OCI-LY7 (cell line): ENCODE measurements around the gene OBSL1. TPM values are rescaled to one million over a fixed set of nuclear protein-coding genes. Genes with fewer than 3 reads are reported as not detected.

Experiments
- BruUV-seq: library from RNA; stranded (reverse); fragments of 400-500 nt; replicated peaks from 2 replicates; lab custom pipeline; 2021; lab: Mats Ljungman, UMichigan
- CTCF ChIA-PET: fragments of 300-600 bp; sonication (Branson Sonifier 250); formaldehyde crosslinking; loops from one replicate; lab custom pipeline; 2022; ENCODE audit warnings: antibody characterized with exemption; ENCODE audit not compliant: unreplicated experiment; lab: Charles Lee
- POLR2A ChIA-PET: fragments of 300-600 bp; sonication (Branson Sonifier 250); formaldehyde crosslinking; loops from one replicate; lab custom pipeline; 2022; ENCODE audit warnings: antibody characterized with exemption; lab: Charles Lee
- DNase-seq: peaks from one replicate; pipeline ENCODE4 v3.0.0-alpha.2; 2015; ENCODE audit warnings: low spot score
- H2AFZ ChIP-seq: fragments of 200-600 bp; sonication (generic), shearing (Covaris generic); 2 replicates; pipeline ENCODE4 v1.6.1; 2014; ENCODE audit warnings: mild to moderate bottlenecking, antibody characterized with exemption, low read length, moderate library complexity
- H3K27ac ChIP-seq: fragments of 200-600 bp; sonication (generic); 2 replicates; pipeline ENCODE4 v1.5.1; 2014; ENCODE audit warnings: mixed run types, low read depth, mild to moderate bottlenecking, moderate library complexity, low read length, inconsistent platforms; ENCODE audit not compliant: poor library complexity, severe bottlenecking
- H3K36me3 ChIP-seq: fragments of 200-600 bp; sonication (generic); 2 replicates; pipeline ENCODE4 v1.6.1; 2014; ENCODE audit warnings: mild to moderate bottlenecking, antibody characterized with exemption, low read length, moderate library complexity, mixed read lengths; ENCODE audit not compliant: insufficient read depth
- H3K4me1 ChIP-seq: fragments of 200-600 bp; sonication (generic); 2 replicates; pipeline ENCODE4 v1.5.1; 2014; ENCODE audit warnings: mild to moderate bottlenecking, low read length; ENCODE audit not compliant: insufficient read depth, poor library complexity, severe bottlenecking
- H3K4me2 ChIP-seq: fragments of 200-600 bp; sonication (generic); 2 replicates; pipeline ENCODE4 v1.6.1; 2014; ENCODE audit warnings: mild to moderate bottlenecking, low read length
- H3K4me3 ChIP-seq: fragments of 200-600 bp; sonication (generic); 2 replicates; pipeline ENCODE4 v1.5.1; 2014; ENCODE audit warnings: mild to moderate bottlenecking, low read depth, low read length; ENCODE audit not compliant: poor library complexity, severe bottlenecking
- H3K79me2 ChIP-seq: fragments of 200-600 bp; sonication (generic); 2 replicates; pipeline ENCODE4 v1.6.1; 2016; ENCODE audit warnings: low read depth, mild to moderate bottlenecking, low read length, moderate library complexity, mixed read lengths; ENCODE audit not compliant: insufficient read depth
- H3K9me2 ChIP-seq: fragments of 200-600 bp; sonication (generic); 2 replicates; pipeline ENCODE4 v1.6.1; 2016; ENCODE audit warnings: mild to moderate bottlenecking, low read length, mixed read lengths; ENCODE audit not compliant: insufficient read depth
- H3K9me3 ChIP-seq: fragments of 200-600 bp; sonication (generic); 2 replicates; pipeline ENCODE4 v1.6.1; 2014; ENCODE audit warnings: mild to moderate bottlenecking, mixed run types, low read length, mixed read lengths
- H4K20me1 ChIP-seq: fragments of 200-600 bp; sonication (generic); 2 replicates; pipeline ENCODE4 v1.6.1; 2014; ENCODE audit warnings: mild to moderate bottlenecking, antibody characterized with exemption, low read length, moderate library complexity, mixed read lengths; ENCODE audit not compliant: insufficient read depth
- CTCF ChIP-seq: fragments of 200-600 bp; sonication (generic); conservative IDR thresholded peaks from 2 replicates; pipeline ENCODE4 v1.5.1; 2014; ENCODE audit warnings: mild to moderate bottlenecking, antibody characterized with exemption, low read length, moderate library complexity, mixed read lengths
- EZH2phosphoT487 ChIP-seq: fragments of 200-600 bp; sonication (generic); IDR thresholded peaks from 2 replicates; pipeline ENCODE4 v1.6.1; 2018; ENCODE audit warnings: low read depth, borderline replicate concordance, mild to moderate bottlenecking, mixed run types, antibody characterized with exemption, low read length, moderate library complexity, mixed read lengths
- intact Hi-C: fragments of 100-400 bp; cut with micrococcal nuclease; formaldehyde crosslinking; loops from one replicate; pipeline ENCODE4 v1.10.0; 2022; ENCODE audit not compliant: unreplicated experiment
- total RNA-seq, 2 experiments: library from RNA; depleted of rRNA in 1 of 2; stranded (reverse); fragments of >200 nt in 1 of 2; shearing (Covaris generic) in 1 of 2; gene quantifications; 2 replicates each; pipeline ENCODE4 v1.2.3, GENCODE V29; 2014 to 2022

OBSL1 gene
- total RNA-seq, 2 experiments from 2014 or later, result 0.25 TPM; not detected in 1

GRCh38 chr2:219542931-219543595, 28.3 kb downstream of the OBSL1 start:
- ChIA-PET CTCF (no interaction called here), POLR2A (interaction anchor here (0.6 to 3.3 kb wide), 3 partner anchors 54 to 666 kb away, joined by 3 to 14 read pairs (median 3); partner anchors contain the start of gene STK11IP)
- peak overlapping the region; percentile 76 for H3K27ac ChIP-seq
- peak overlapping the region; percentile 50 for H2AFZ ChIP-seq
- no peaks in the 10 kb centered on the region for H3K9me3 ChIP-seq
- H3K4me3 ChIP-seq, result peak overlapping the region; percentile 80
- H3K4me2 ChIP-seq, result peak overlapping the region; percentile 81
- H3K4me1 ChIP-seq, result no peaks in the 10 kb centered on the region
- TF ChIP-seq CTCF (0 out of 2 replicates have a peak, but pooled peaks have one; percentile 19), EZH2phosphoT487 (no peak)
- 0 out of 2 replicates have a peak, but pooled peaks cover 5% of the 10 kb centered on the region for H4K20me1 ChIP-seq
- no TSS peak for BruUV-seq
- intact Hi-C loops, result loop anchor here (1.0 to 5.0 kb wide), 4 partner anchors 48 to 366 kb away; partner anchors contain the start of genes CNPPD1, DNPEP, RETREG2 and STK11IP
- peaks cover 24% of the 10 kb centered on the region for H3K36me3 ChIP-seq
- DNase-seq, result no peak
- H3K79me2 ChIP-seq, result peaks cover 9% of the 10 kb centered on the region; the same call in 1 of the 2 replicates
- no peaks in the 10 kb centered on the region for H3K9me2 ChIP-seq

- Histone ChIP-seq H3K36me3 (peaks cover 24% of the 10 kb centered on the region), H3K9me3 (no peaks in the 10 kb centered on the region), H3K27ac (no peak overlapping the region), H4K20me1 (0 out of 2 replicates have a peak, but pooled peaks cover 5% of the 10 kb centered on the region), H3K4me2 (peak overlapping the region; percentile 81), H3K4me3 (peak overlapping the region; percentile 80), H3K79me2 (peaks cover 9% of the 10 kb centered on the region; the same call in 1 of the 2 replicates), H2AFZ (peak overlapping the region; percentile 27; the same call in 1 of the 2 replicates), H3K4me1 (no peaks in the 10 kb centered on the region), H3K9me2 (no peaks in the 10 kb centered on the region)
- peak; percentile 92 for DNase-seq
- TF ChIP-seq EZH2phosphoT487 (no peak), CTCF (peak; percentile 100)
- ChIA-PET CTCF (interaction anchor here (0.5 to 2.0 kb wide), 7 partner anchors 11 to 1690 kb away, joined by 3 to 6 read pairs (median 4); partner anchors contain the start of gene GMPPA), POLR2A (interaction anchor here (0.9 to 1.1 kb wide), 2 partner anchors 43 to 55 kb away, joined by 3 to 4 read pairs; partner anchors contain the start of genes GMPPA and STK11IP)
- no TSS peak for BruUV-seq
- intact Hi-C loops, result loop anchor here (1.0 to 5.0 kb wide), 4 partner anchors 101 to 364 kb away; partner anchors contain the start of genes CNPPD1, DNPEP and RETREG2
Measured at GRCh38 chr2:219541611-219542180, 29.6 kb downstream of the OBSL1 start.
